Activated CD4-positive, alpha-beta T cell treated with anti-CD3 and anti-CD28 coated beads, Interleukin-2, amount 10 ng/mL, durations not matched to agents 24 days and 14 days (primary cell): Measurements from ENCODE around the gene EPSTI1. TPM values are rescaled to one million over a fixed set of nuclear protein-coding genes. Genes with fewer than 3 reads are reported as not detected.
A peak's percentile ranks its signal among the peaks of the same experiment; 100 is the strongest.

Experiments used
- DNase-seq: peaks from one replicate; pipeline ENCODE4 v3.0.0; 2022
- H3K27ac Mint-ChIP-seq: one replicate; pipeline ENCODE4 v1.8.0; 2022; ENCODE audit warnings: mild to moderate bottlenecking, mixed read lengths
- H3K27me3 Mint-ChIP-seq: one replicate; pipeline ENCODE4 v1.8.0; 2022; ENCODE audit warnings: mixed read lengths
- H3K36me3 Mint-ChIP-seq: one replicate; pipeline ENCODE4 v1.8.0; 2022; ENCODE audit warnings: low read depth, mild to moderate bottlenecking, mixed read lengths
- H3K4me1 Mint-ChIP-seq: one replicate; pipeline ENCODE4 v1.8.0; 2021; ENCODE audit warnings: mixed read lengths
- H3K4me3 Mint-ChIP-seq: one replicate; pipeline ENCODE4 v1.8.0; 2022; ENCODE audit warnings: mild to moderate bottlenecking, moderate library complexity, mixed read lengths
- H3K9me3 Mint-ChIP-seq: one replicate; pipeline ENCODE4 v1.8.0; 2021; ENCODE audit warnings: mixed read lengths
- intact Hi-C: fragments of 100-400 bp; cut with micrococcal nuclease; formaldehyde crosslinking; loops from one replicate; pipeline ENCODE4 v1.15.1; 2023
- total RNA-seq: library from RNA; stranded (reverse); gene quantifications from 2 replicates; pipeline ENCODE4 v1.2.3, GENCODE V29; 2022

Gene EPSTI1
- total RNA-seq, 1 donor from 2014 or later: 16.5 TPM

DNA sequence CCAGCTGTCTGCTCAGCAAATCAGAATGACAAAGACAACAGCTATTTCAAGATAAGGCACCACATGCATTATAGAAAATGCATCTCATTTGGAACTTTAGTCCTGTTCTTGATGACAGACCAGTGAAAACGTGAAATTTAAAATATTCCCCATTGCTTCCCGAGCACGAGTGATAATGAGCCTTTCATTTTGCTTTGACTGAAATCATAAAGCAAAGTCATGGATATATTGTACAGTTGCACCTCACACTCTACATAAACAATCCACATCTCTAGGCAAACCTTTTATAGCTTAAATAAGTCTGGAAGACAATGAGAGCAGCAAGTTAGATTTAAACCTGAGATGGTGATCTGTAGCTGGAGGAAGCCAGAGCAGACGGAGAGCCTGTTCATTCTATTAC is 131.6 kb downstream of the EPSTI1 start:
- H3K4me1 Mint-ChIP-seq: no peaks in the 10 kb centered on the region
- no peak overlapping the region for H3K4me3 Mint-ChIP-seq
- no peak for DNase-seq
- intact Hi-C loops: no loop called here
- no peaks in the 10 kb centered on the region for H3K9me3 Mint-ChIP-seq
- H3K27me3 Mint-ChIP-seq: peaks cover 5% of the 10 kb centered on the region
- no peaks in the 10 kb centered on the region for H3K36me3 Mint-ChIP-seq
- H3K27ac Mint-ChIP-seq: no peak overlapping the region

GRCh38 chr13:42859760-42860159 is 132.3 kb downstream of the EPSTI1 start:
- no peaks in the 10 kb centered on the region for H3K4me1 Mint-ChIP-seq
- intact Hi-C loops: no loop called here

GRCh38 chr13:42855410-42855809 is 136.6 kb downstream of the EPSTI1 start:
- no peak overlapping the region for H3K4me3 Mint-ChIP-seq
- no peaks in the 10 kb centered on the region for H3K4me1 Mint-ChIP-seq
- H3K36me3 Mint-ChIP-seq: no peaks in the 10 kb centered on the region
- DNase-seq: no peak
- peaks cover 16% of the 10 kb centered on the region for H3K27me3 Mint-ChIP-seq
- intact Hi-C loops: no loop called here
- no peaks in the 10 kb centered on the region for H3K9me3 Mint-ChIP-seq
- no peak overlapping the region for H3K27ac Mint-ChIP-seq

More at GRCh38 chr13:42859760-42860159, 132.3 kb downstream of the EPSTI1 start:
- no peak overlapping the region for H3K4me3 Mint-ChIP-seq
- H3K36me3 Mint-ChIP-seq: no peaks in the 10 kb centered on the region
- no peak for DNase-seq
- H3K27me3 Mint-ChIP-seq: peaks cover 5% of the 10 kb centered on the region
- H3K27ac Mint-ChIP-seq: no peak overlapping the region
- H3K9me3 Mint-ChIP-seq: no peaks in the 10 kb centered on the region

- Mint-ChIP-seq H3K9me3 (no peaks in the 10 kb centered on the region), H3K27ac (no peak overlapping the region), H3K4me1 (no peaks in the 10 kb centered on the region), H3K4me3 (no peak overlapping the region), H3K36me3 (no peaks in the 10 kb centered on the region), H3K27me3 (peaks cover 24% of the 10 kb centered on the region)
- intact Hi-C loops: no loop called here
- no peak for DNase-seq
These were observed 139.9 kb downstream of the EPSTI1 start for GRCh38 chr13:42852136-42852535.

DNA sequence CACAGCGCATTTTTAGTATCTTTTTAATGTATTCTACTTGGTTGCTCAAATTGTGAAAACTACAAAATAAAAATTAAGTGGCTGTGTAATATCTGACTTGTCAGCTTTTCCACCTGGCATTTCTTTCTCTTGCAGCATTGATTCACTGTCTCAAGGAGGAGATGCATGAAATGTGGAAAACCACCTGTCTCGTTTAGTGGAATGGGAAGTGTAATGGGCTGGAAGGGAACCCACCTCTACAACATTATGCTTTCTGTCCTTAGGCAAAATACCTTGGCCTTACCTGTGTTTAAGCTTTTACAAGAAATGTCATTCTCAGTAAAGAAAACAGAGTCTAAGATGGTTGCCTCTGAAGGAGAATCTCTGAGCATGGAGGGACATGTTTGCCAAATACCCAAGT is 142.8 kb downstream of the EPSTI1 start:
- H3K27ac Mint-ChIP-seq: no peak overlapping the region
- intact Hi-C loops: no loop called here
- no peak overlapping the region for H3K4me3 Mint-ChIP-seq
- no peaks in the 10 kb centered on the region for H3K9me3 Mint-ChIP-seq
- no peaks in the 10 kb centered on the region for H3K4me1 Mint-ChIP-seq
- H3K36me3 Mint-ChIP-seq: no peaks in the 10 kb centered on the region
- peak; percentile 28 for DNase-seq
- H3K27me3 Mint-ChIP-seq: peaks cover 32% of the 10 kb centered on the region

DNA sequence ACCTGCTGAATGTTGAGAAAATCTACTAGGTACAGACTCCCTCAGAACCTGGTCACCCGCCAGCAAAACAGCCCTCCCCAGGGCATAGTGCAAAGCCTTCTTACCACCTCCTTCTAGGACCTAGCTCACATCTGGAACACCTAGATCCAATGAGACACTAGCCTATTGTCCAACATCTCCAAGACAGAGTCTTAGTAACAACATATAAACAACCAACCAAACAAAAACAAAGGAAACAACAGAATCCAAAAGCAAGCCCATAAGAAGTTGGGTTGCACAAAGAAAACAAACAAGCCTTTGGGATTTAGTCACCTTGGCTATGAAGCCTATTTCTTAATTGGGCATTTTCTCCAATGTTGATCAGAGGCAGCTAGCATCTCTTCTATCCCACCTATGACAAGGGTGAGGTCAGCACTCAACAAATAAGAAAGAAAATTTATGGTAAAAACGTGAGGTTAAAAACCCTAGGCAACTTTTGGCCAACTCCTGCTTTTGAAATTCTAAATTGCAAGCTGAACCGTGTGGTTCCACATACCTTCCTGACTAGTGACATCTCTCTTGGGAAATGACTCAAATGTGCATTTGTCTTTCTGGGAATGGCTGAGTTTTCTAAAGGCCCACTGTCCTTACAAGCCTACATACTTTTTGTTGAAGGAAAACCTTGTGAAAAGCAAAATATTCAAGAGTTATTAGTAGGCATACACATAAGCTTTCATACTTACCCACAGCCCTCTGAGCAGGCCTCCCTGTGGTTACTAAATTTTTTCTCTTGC is 144.0 kb downstream of the EPSTI1 start:
- intact Hi-C loops: no loop called here
- Mint-ChIP-seq H3K27me3 (peaks cover 32% of the 10 kb centered on the region), H3K27ac (no peak overlapping the region), H3K4me3 (no peak overlapping the region), H3K36me3 (no peaks in the 10 kb centered on the region), H3K4me1 (no peaks in the 10 kb centered on the region), H3K9me3 (no peaks in the 10 kb centered on the region)
- DNase-seq: no peak

- intact Hi-C loops: no loop called here
- DNase-seq: peak; percentile 21
- peaks cover 9% of the 10 kb centered on the region for H3K4me1 Mint-ChIP-seq
- no peaks in the 10 kb centered on the region for H3K9me3 Mint-ChIP-seq
- H3K4me3 Mint-ChIP-seq: no peak overlapping the region
- H3K36me3 Mint-ChIP-seq: no peaks in the 10 kb centered on the region
- H3K27ac Mint-ChIP-seq: no peak overlapping the region
- peaks cover 2% of the 10 kb centered on the region for H3K27me3 Mint-ChIP-seq
These were observed 154.9 kb downstream of the EPSTI1 start for GRCh38 chr13:42836930-42837690.

Other genes starting within 250 kb of the EPSTI1 start
- not detected in 2 replicates for gene FAM216B, start 210.7 kb downstream of the EPSTI1 start, total RNA-seq
- gene DNAJC15, start 31.3 kb upstream of the EPSTI1 start, total RNA-seq: 16.6 and 17.8 TPM in 2 replicates